Measurements from ENCODE around the gene IL4.
"Not testable (repeated sequence)": the region's sequence is repeated elsewhere in the genome, so short reads cannot be mapped to it uniquely, and the experiment has no call there.

Gene IL4

GRCh38 chr5:132673939-132674630 lies at the start of gene IL4:
TSS of gene IL4 (plus strand) at chr5:132673989. CDS start at chr5:132674051, 62 bp downstream.
- no peak for DNase-seq

- DNase-seq = no peak
These were observed 46.3 kb upstream of the IL4 start for GRCh38 chr5:132627470-132627869.

- no peak for DNase-seq
These were observed 45.0 kb upstream of the IL4 start for GRCh38 chr5:132628814-132629213.

- no peak for DNase-seq
These were observed 44.4 kb upstream of the IL4 start for GRCh38 chr5:132629230-132629944.

GRCh38 chr5:132633587-132633986 lies 40.2 kb upstream of the IL4 start:
- DNase-seq = not testable (repeated sequence)

- DNase-seq = no peak
These were observed 37.9 kb upstream of the IL4 start for GRCh38 chr5:132635873-132636272.

GRCh38 chr5:132637241-132637640 lies 36.5 kb upstream of the IL4 start:
- no peak for DNase-seq

GRCh38 chr5:132639706-132640130 lies 34.1 kb upstream of the IL4 start:
- DNase-seq = no peak

GRCh38 chr5:132640613-132641012 lies 33.2 kb upstream of the IL4 start:
- DNase-seq = no peak

- DNase-seq = no peak
These were observed 32.5 kb upstream of the IL4 start for GRCh38 chr5:132641241-132641723.

- DNase-seq = no peak
These were observed 31.9 kb upstream of the IL4 start for GRCh38 chr5:132641841-132642240.

GRCh38 chr5:132644177-132644576 lies 29.6 kb upstream of the IL4 start:
- no peak for DNase-seq

- DNase-seq = no peak
These were observed 27.1 kb upstream of the IL4 start for GRCh38 chr5:132646583-132647266.

- DNase-seq = no peak
These were observed 26.3 kb upstream of the IL4 start for GRCh38 chr5:132647473-132647872.

- no peak for DNase-seq
These were observed 25.4 kb upstream of the IL4 start for GRCh38 chr5:132648355-132648754.

GRCh38 chr5:132651838-132652469 lies 21.8 kb upstream of the IL4 start:
- DNase-seq = no peak

- no peak for DNase-seq
These were observed 20.1 kb upstream of the IL4 start for GRCh38 chr5:132653716-132654115.

GRCh38 chr5:132655821-132656773 lies 17.7 kb upstream of the IL4 start:
- no peak for DNase-seq

GRCh38 chr5:132656774-132657355 lies 16.9 kb upstream of the IL4 start:
- DNase-seq = no peak

GRCh38 chr5:132657676-132658380 lies 16.0 kb upstream of the IL4 start, which contains the start of gene IL13:
TSS of gene IL13 (plus strand) at chr5:132658173. CDS start at chr5:132658187, 14 bp downstream.
- no peak for DNase-seq
